Measurements from ENCODE around the gene JAG1. TPM values are rescaled to one million over a fixed set of nuclear protein-coding genes. Genes with fewer than 3 reads are reported as not detected.
"Not testable (repeated sequence)": the region's sequence is repeated elsewhere in the genome, so short reads cannot be mapped to it uniquely, and the experiment has no call there.

Gene JAG1
- total RNA-seq, 1 experiment from 2014 or later, result 142 TPM

- no peak for DNase-seq (ENCODE audit: low read depth)
- in situ Hi-C loops (cut with HindIII; ENCODE audit: low pct_unique_long_range_greater_than_20kb, low sequenced_read_pairs), result no loop called here
Measured at GRCh38 chr20:10633718-10634117, 40.1 kb downstream of the JAG1 start.

GRCh38 chr20:10632721-10633509 lies 40.9 kb downstream of the JAG1 start:
- in situ Hi-C loops (cut with HindIII; ENCODE audit: low pct_unique_long_range_greater_than_20kb, low sequenced_read_pairs), result no loop called here
- DNase-seq (ENCODE audit: low read depth), result no peak

GRCh38 chr20:10631126-10631525 lies 42.7 kb downstream of the JAG1 start:
- in situ Hi-C loops (cut with HindIII; ENCODE audit: low pct_unique_long_range_greater_than_20kb, low sequenced_read_pairs), result no loop called here
- no peak for DNase-seq (ENCODE audit: low read depth)

GRCh38 chr20:10629946-10630650 lies 43.7 kb downstream of the JAG1 start:
- in situ Hi-C loops (cut with HindIII; ENCODE audit: low pct_unique_long_range_greater_than_20kb, low sequenced_read_pairs), result no loop called here
- no peak for DNase-seq (ENCODE audit: low read depth)

- in situ Hi-C loops (cut with HindIII; ENCODE audit: low pct_unique_long_range_greater_than_20kb, low sequenced_read_pairs), result no loop called here
- DNase-seq (ENCODE audit: low read depth), result no peak
Measured at GRCh38 chr20:10626896-10627295, 46.9 kb downstream of the JAG1 start.

GRCh38 chr20:10625641-10626040 lies 48.2 kb downstream of the JAG1 start:
- DNase-seq (ENCODE audit: low read depth), result no peak
- in situ Hi-C loops (cut with HindIII; ENCODE audit: low pct_unique_long_range_greater_than_20kb, low sequenced_read_pairs), result no loop called here

- in situ Hi-C loops (cut with HindIII; ENCODE audit: low pct_unique_long_range_greater_than_20kb, low sequenced_read_pairs), result no loop called here
- no peak for DNase-seq (ENCODE audit: low read depth)
Measured at GRCh38 chr20:10622657-10623418, 51.0 kb downstream of the JAG1 start.

- no peak for DNase-seq (ENCODE audit: low read depth)
- in situ Hi-C loops (cut with HindIII; ENCODE audit: low pct_unique_long_range_greater_than_20kb, low sequenced_read_pairs), result no loop called here
Measured at GRCh38 chr20:10621149-10621548, 52.6 kb downstream of the JAG1 start.

GRCh38 chr20:10619427-10619826 lies 54.4 kb downstream of the JAG1 start:
- in situ Hi-C loops (cut with HindIII; ENCODE audit: low pct_unique_long_range_greater_than_20kb, low sequenced_read_pairs), result no loop called here

GRCh38 chr20:10618611-10619245 lies 55.1 kb downstream of the JAG1 start:
- in situ Hi-C loops (cut with HindIII; ENCODE audit: low pct_unique_long_range_greater_than_20kb, low sequenced_read_pairs), result no loop called here
- no peak for DNase-seq (ENCODE audit: low read depth)

More at GRCh38 chr20:10619427-10619826, 54.4 kb downstream of the JAG1 start:
- DNase-seq (ENCODE audit: low read depth), result peak; percentile 74

GRCh38 chr20:10617549-10618133 lies 56.2 kb downstream of the JAG1 start:
- in situ Hi-C loops (cut with HindIII; ENCODE audit: low pct_unique_long_range_greater_than_20kb, low sequenced_read_pairs); DNase-seq (ENCODE audit: low read depth): not testable (repeated sequence)

GRCh38 chr20:10616212-10616611 lies 57.6 kb downstream of the JAG1 start:
- no peak for DNase-seq (ENCODE audit: low read depth)

GRCh38 chr20:10613911-10614310 lies 59.9 kb downstream of the JAG1 start:
- in situ Hi-C loops (cut with HindIII; ENCODE audit: low pct_unique_long_range_greater_than_20kb, low sequenced_read_pairs), result no loop called here

More at GRCh38 chr20:10616212-10616611, 57.6 kb downstream of the JAG1 start:
- in situ Hi-C loops (cut with HindIII; ENCODE audit: low pct_unique_long_range_greater_than_20kb, low sequenced_read_pairs), result no loop called here

GRCh38 chr20:10613426-10613825 lies 60.4 kb downstream of the JAG1 start:
- in situ Hi-C loops (cut with HindIII; ENCODE audit: low pct_unique_long_range_greater_than_20kb, low sequenced_read_pairs); DNase-seq (ENCODE audit: low read depth): not testable (repeated sequence)

More at GRCh38 chr20:10613911-10614310, 59.9 kb downstream of the JAG1 start:
- no peak for DNase-seq (ENCODE audit: low read depth)

GRCh38 chr20:10611357-10611756 lies 62.4 kb downstream of the JAG1 start:
- in situ Hi-C loops (cut with HindIII; ENCODE audit: low pct_unique_long_range_greater_than_20kb, low sequenced_read_pairs), result no loop called here
- no peak for DNase-seq (ENCODE audit: low read depth)

- in situ Hi-C loops (cut with HindIII; ENCODE audit: low pct_unique_long_range_greater_than_20kb, low sequenced_read_pairs), result no loop called here
- DNase-seq (ENCODE audit: low read depth), result no peak
Measured at GRCh38 chr20:10610251-10610650, 63.5 kb downstream of the JAG1 start.

- DNase-seq (ENCODE audit: low read depth), result no peak
- in situ Hi-C loops (cut with HindIII; ENCODE audit: low pct_unique_long_range_greater_than_20kb, low sequenced_read_pairs), result no loop called here
Measured at GRCh38 chr20:10609770-10610169, 64.0 kb downstream of the JAG1 start.

GRCh38 chr20:10609276-10609675 lies 64.5 kb downstream of the JAG1 start:
- no peak for DNase-seq (ENCODE audit: low read depth)

More at GRCh38 chr20:10609276-10609675, 64.5 kb downstream of the JAG1 start:
- in situ Hi-C loops (cut with HindIII; ENCODE audit: low pct_unique_long_range_greater_than_20kb, low sequenced_read_pairs), result no loop called here
